HG02981 (cell line): ENCODE measurements around the gene ULK2.
"Not testable (repeated sequence)": the region's sequence is repeated elsewhere in the genome, so short reads cannot be mapped to it uniquely, and the experiment has no call there.

Source experiments
- ATAC-seq: cut with Tn5 transposase; IDR thresholded peaks from one replicate; pipeline ENCODE4 v1.9.1; 2021; ENCODE audit warnings: mild to moderate bottlenecking, moderate library complexity; ENCODE audit not compliant: unreplicated experiment

ULK2 gene

GRCh38 chr17:19867329-19868078 is at the start of gene ULK2:
Gene ULK2, minus strand, starts transcription at chr17:19867936. Its CDS starts 519 bp downstream, at chr17:19867417.
- ATAC-seq = no peak

GRCh38 chr17:19915245-19915978 is 47.7 kb upstream of the ULK2 start:
- ATAC-seq = no peak

GRCh38 chr17:19911033-19911432 is 43.3 kb upstream of the ULK2 start:
- ATAC-seq = no peak

- ATAC-seq = no peak
These were observed 41.4 kb upstream of the ULK2 start for GRCh38 chr17:19909139-19909538.

GRCh38 chr17:19905502-19905901 is 37.8 kb upstream of the ULK2 start:
- no peak for ATAC-seq

GRCh38 chr17:19904924-19905323 is 37.2 kb upstream of the ULK2 start:
- ATAC-seq = no peak

GRCh38 chr17:19904412-19904811 is 36.7 kb upstream of the ULK2 start:
- no peak for ATAC-seq

GRCh38 chr17:19900809-19901208 is 33.1 kb upstream of the ULK2 start:
- ATAC-seq = no peak

- no peak for ATAC-seq
These were observed 30.2 kb upstream of the ULK2 start for GRCh38 chr17:19897903-19898302.

GRCh38 chr17:19897090-19897837 is 29.5 kb upstream of the ULK2 start:
- no peak for ATAC-seq

- no peak for ATAC-seq
These were observed 28.9 kb upstream of the ULK2 start for GRCh38 chr17:19896679-19897078.

- ATAC-seq = not testable (repeated sequence)
These were observed 22.8 kb upstream of the ULK2 start for GRCh38 chr17:19890554-19890953.

- not testable (repeated sequence) for ATAC-seq
These were observed 22.3 kb upstream of the ULK2 start for GRCh38 chr17:19890001-19890400.

- no peak for ATAC-seq
These were observed 18.4 kb upstream of the ULK2 start for GRCh38 chr17:19886116-19886515.

- no peak for ATAC-seq
These were observed 15.9 kb upstream of the ULK2 start for GRCh38 chr17:19883537-19884215.

GRCh38 chr17:19880393-19880792 is 12.7 kb upstream of the ULK2 start:
- no peak for ATAC-seq

- no peak for ATAC-seq
These were observed 9.7 kb upstream of the ULK2 start for GRCh38 chr17:19877364-19877945.

- ATAC-seq = no peak
These were observed 8.9 kb upstream of the ULK2 start for GRCh38 chr17:19876529-19877161.

- no peak for ATAC-seq
These were observed 6.5 kb upstream of the ULK2 start for GRCh38 chr17:19874256-19874655.

- no peak for ATAC-seq
These were observed 5.6 kb upstream of the ULK2 start for GRCh38 chr17:19873346-19873745.
